Heart right ventricle (tissue), 16 donors: ENCODE data around the gene WDR90. TPM values are rescaled to one million over a fixed set of nuclear protein-coding genes. Genes with fewer than 3 reads are reported as not detected.
A peak's percentile ranks its signal among the peaks of the same experiment; 100 is the strongest.

Source experiments
- ATAC-seq, 8 donors: fragments of 200-7000 bp; cut with Tn5 transposase; one replicate each; pipeline ENCODE4 v1.9.1; 2020; ENCODE audit warnings: mild to moderate bottlenecking in 8 of 8, moderate library complexity in 8 of 8, moderate number of reproducible peaks in 1 of 8
- DNase-seq, 2 donors: peaks; one replicate each; pipeline ENCODE4 v3.0.0-alpha.2; 2020
- H3K27ac ChIP-seq, 10 donors: fragments of 200-600 bp; sonication (generic) in 2 of 10; one replicate each; pipeline versions ENCODE4 v1.5.0 to v1.8.0; 2020 to 2022; ENCODE audit warnings: mild to moderate bottlenecking in 3 of 10
- H3K27me3 ChIP-seq, 7 donors: fragments of 200-600 bp; one replicate each; pipeline ENCODE4 v1.8.0; 2021 to 2022; ENCODE audit warnings: mild to moderate bottlenecking in 2 of 7
- H3K36me3 ChIP-seq, 9 donors: fragments of 200-600 bp; sonication (generic) in 1 of 9; one replicate each; pipeline versions ENCODE4 v1.5.0 to v1.8.0; 2020 to 2022; ENCODE audit warnings: mild to moderate bottlenecking in 2 of 9
- H3K4me1 ChIP-seq, 9 donors: fragments of 200-600 bp; sonication (generic) in 1 of 9; one replicate each; pipeline versions ENCODE4 v1.5.0 to v1.8.0; 2020 to 2022; ENCODE audit warnings: mild to moderate bottlenecking in 4 of 9
- H3K4me3 ChIP-seq, 10 donors: fragments of 200-600 bp; sonication (generic) in 2 of 10; one replicate each; pipeline versions ENCODE4 v1.5.0 to v1.8.0; 2020 to 2022; ENCODE audit warnings: mild to moderate bottlenecking in 7 of 10, moderate library complexity in 2 of 10
- H3K9me3 ChIP-seq, 11 donors: fragments of 200-600 bp in 10 of 11; sonication (generic) in 2 of 11; one replicate each; pipeline versions ENCODE4 v1.5.0 to v1.8.0; 2013 to 2022; ENCODE audit warnings: mild to moderate bottlenecking in 2 of 11, control low read depth in 1 of 11, moderate library complexity in 1 of 11
- WGBS, 2 donors: extraction: QIAGEN DNeasy Blood & Tissue Kit; methylation state at CpG; one replicate each; pipeline ENCODE4 v1.1.7; 2013; ENCODE audit warnings: inconsistent platforms in 1 of 2; 5-methylcytosine and 5-hydroxymethylcytosine counted together
- intact Hi-C, 10 donors: fragments of 100-400 bp; cut with DNase I; formaldehyde crosslinking; loops; one replicate each; pipeline versions ENCODE4 v1.11.1 to v1.14.2; 2022
- long read RNA-seq, 3 donors: library from polyadenylated mRNA; unstranded; transcript quantifications; one replicate each; pipeline ENCODE4 v2.0.0, GENCODE V29; 2020 to 2021
- polyA plus RNA-seq, 2 donors: library from polyadenylated mRNA; stranded (reverse); fragments of 200-250 nt; gene quantifications; one replicate each; pipeline ENCODE4 v1.2.3, GENCODE V29; 2013
- total RNA-seq, 10 donors: library from RNA; stranded (reverse); fragmentation: NEBNext Ultra II Directional in 3 of 10; extraction: Animal tissue kit (Norgen Biotek cat#: 25700) in 3 of 10; gene quantifications; one replicate each; pipeline versions ENCODE4 v1.2.1 to v1.2.4, GENCODE V29; 2021 to 2023
- TF ChIP-seq, protein P1 (sequence below), 9 donors: fragments of 200-600 bp; sonication (generic) in 2 of 9; IDR thresholded peaks; one replicate each; pipeline versions ENCODE4 v1.5.0 to v1.8.0; 2021 to 2022; ENCODE audit warnings: antibody characterized with exemption in 9 of 9, mild to moderate bottlenecking in 5 of 9, moderate library complexity in 1 of 9
- donor health status: Arrhythmogenic right ventricular cardiomyopathy.
- donor health status: ischemic (EF 13 %, LVEDD 7.1; RV severe dilation, severe dysfunction).
- donor health status: healthy with polysubstance abuse.
- donor health status: DM: no; HTN: yes; CAD: no.
- donor health status: DM: no; HTN: no; CAD: no.
- donor health status: ischemic (EF 25% LVEDD 6.9; RV normal size, moderate dysfunction).
- donor health status: ischemic (EF 25% LVEDD 5.7; RV mildly dilated, moderate dysfunction).
- donor health status: healthy.
- donor health status: DM: yes; HTN: yes; CAD: no.
- donor health status: Ischemic cardiomyopathy.
- donor health status: ischemic (EF 35%, LVEDD 5.7; RV mildly dilated, moderate dysfunction).
- donor health status: nonischemic (EF 11% LVEDD 7.7; RV severe dilation, severe dysfunction).
- donor health status: DM: yes; HTN: yes; CAD: no.
- donor health status: PGD.
- donor health status: ischemic (EF 29% LVEDD 5.4; RV normal size, mild dysfunction).
- donor health status: nonischemic (EF 23%, LVEDD 6.1; RV moderate dilation, normal function).

Gene WDR90
- total RNA-seq = 10 to 100 TPM in 4 of 10 donors, 1 to 10 TPM in 6; 7.6 to 13.7 (median 9.9) TPM
- polyA plus RNA-seq = 10 to 100 TPM in 1 of 2 donors, 1 to 10 TPM in 1; 7.1 to 23.8 TPM
- long read RNA-seq, donor 1, partial matches to known transcripts = 0 of 5 reads
- long read RNA-seq, donor 1, other reads (novel, unspliced or antisense) = 4 of 5 reads
- long read RNA-seq, donor 2, partial matches to known transcripts = 2 of 3 reads
- long read RNA-seq, donor 2, other reads (novel, unspliced or antisense) = 1 of 3 reads
- long read RNA-seq, donor 3, partial matches to known transcripts = 3 of 8 reads
- long read RNA-seq, donor 3, other reads (novel, unspliced or antisense) = 5 of 8 reads

DNA sequence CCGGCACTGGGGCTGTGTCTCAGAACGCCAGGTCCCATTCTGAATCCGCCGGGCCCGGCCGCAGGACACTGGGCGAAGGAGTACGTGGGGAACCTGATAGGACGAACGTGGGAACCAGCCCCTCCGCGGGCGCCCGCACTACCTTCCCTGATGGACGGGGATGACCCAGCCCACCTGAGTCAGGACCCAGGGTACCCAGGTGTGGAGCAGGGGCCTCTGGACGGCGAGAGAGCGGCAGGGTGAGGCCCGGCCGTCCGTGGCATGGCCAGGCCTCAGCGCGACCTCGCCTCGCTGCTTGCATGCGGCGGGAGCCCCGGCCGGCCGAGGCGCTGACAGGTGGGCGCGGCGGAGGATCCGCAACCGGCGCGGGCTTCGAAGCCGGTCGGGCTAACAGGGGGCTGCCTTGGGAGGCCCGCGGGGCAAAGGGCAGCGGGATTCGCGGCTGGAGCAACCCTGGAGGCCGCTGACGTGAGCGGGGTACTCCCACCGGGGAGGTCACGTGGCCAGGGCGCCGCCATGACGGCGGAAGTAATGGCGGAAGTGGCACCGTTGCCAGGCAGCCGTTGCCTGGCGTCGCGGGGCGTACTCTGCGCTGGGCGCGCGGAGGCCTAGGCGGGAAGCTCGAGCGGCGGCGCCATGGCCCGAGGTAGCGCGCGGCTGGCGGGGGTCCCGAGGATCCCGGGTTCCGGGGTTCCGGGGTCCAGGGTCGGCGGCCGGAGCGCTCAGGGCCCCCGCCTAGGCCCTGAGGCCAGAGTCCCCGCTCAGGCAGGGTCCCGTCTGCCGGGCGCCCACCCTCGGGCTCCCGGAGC, at the start of gene WDR90:
TSS of gene WDR90 (plus strand) at position 585 of the 809 bp plus-strand sequence. CDS start at position 637, 52 bp downstream.
- H3K36me3 ChIP-seq = peaks cover 0 to 13% (median 0%) of the 10 kb centered on the region in 9 donors
- H3K4me3 ChIP-seq = peak within 1 kb of the TSS; percentile 65 to 85 (median 74)
- no peaks in the 10 kb centered on the region for H3K27me3 ChIP-seq
- H3K4me1 ChIP-seq = peaks cover 31 to 62% (median 50%) of the 10 kb centered on the region in 9 donors
- intact Hi-C loops = no loop called here
- TF ChIP-seq, protein P1, sequence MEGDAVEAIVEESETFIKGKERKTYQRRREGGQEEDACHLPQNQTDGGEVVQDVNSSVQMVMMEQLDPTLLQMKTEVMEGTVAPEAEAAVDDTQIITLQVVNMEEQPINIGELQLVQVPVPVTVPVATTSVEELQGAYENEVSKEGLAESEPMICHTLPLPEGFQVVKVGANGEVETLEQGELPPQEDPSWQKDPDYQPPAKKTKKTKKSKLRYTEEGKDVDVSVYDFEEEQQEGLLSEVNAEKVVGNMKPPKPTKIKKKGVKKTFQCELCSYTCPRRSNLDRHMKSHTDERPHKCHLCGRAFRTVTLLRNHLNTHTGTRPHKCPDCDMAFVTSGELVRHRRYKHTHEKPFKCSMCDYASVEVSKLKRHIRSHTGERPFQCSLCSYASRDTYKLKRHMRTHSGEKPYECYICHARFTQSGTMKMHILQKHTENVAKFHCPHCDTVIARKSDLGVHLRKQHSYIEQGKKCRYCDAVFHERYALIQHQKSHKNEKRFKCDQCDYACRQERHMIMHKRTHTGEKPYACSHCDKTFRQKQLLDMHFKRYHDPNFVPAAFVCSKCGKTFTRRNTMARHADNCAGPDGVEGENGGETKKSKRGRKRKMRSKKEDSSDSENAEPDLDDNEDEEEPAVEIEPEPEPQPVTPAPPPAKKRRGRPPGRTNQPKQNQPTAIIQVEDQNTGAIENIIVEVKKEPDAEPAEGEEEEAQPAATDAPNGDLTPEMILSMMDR (IDR thresholded peaks at IDR 0.05) = no peak
- H3K27ac ChIP-seq = peak within 1 kb of the TSS; percentile 76 to 96 (median 88)
- ATAC-seq (peak; percentile 66 to 94 (median 86)), DNase-seq (peak; percentile 92 to 94)
- H3K9me3 ChIP-seq = no peaks in the 10 kb centered on the region
- WGBS, 2 donors = 1 to 2% methylated on average over 91 of the region's 91 CpGs

DNA sequence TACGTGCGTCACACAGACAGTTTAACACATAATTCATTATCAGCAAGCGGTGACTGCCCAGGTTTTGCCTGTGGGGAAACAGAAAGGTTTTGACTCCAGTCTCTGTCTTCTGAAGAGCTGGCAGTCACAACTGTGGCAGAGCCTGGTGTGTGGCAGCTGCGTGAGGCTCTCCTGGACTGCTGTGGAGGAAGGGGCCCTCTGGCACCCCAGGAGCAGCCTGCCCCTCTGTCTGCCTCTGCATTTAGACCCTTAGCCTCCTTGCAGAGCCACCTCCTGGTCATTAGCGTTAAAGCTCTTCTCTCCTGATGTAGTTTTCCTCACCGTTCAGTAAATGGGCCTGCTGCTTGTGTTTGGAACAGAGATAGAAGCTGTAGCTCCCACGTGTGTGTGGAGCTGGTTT, 48.4 kb upstream of the WDR90 start:
- WGBS, 2 donors = 53 to 57% methylated on average over 7 of the region's 7 CpGs
- DNase-seq = no peak

DNA sequence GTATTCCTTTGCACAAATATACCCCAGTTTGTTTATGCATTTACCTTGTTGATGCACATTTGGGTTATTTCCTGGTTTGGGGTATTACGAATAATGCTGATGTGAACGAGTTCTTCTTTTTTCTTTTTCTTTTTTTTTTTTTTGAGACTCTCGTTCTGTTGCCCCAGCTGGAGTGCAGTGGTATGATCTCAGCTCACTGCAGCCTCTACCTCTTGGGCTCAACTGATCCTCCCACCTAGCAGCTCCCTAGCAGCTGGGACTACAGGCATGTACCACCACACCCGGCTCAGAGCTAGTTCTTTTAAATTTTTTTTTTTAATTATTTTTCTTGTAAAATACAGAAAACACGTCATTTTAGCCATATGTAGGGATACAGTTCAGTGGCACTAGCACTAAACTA, 45.2 kb upstream of the WDR90 start:
- ATAC-seq (no peak), DNase-seq (no peak)
- Histone ChIP-seq H3K27ac (no peak overlapping the region), H3K4me3 (no peak overlapping the region), H3K27me3 (no peaks in the 10 kb centered on the region), H3K4me1 (no peaks in the 10 kb centered on the region), H3K9me3 (peaks cover 0 to 6% (median 0%) of the 10 kb centered on the region in 11 donors), H3K36me3 (peaks cover 0 to 13% (median 3%) of the 10 kb centered on the region in 9 donors)
- WGBS, 2 donors = 86 to 88% methylated on average over 5 of the region's 5 CpGs
- intact Hi-C loops = no loop called here
- TF ChIP-seq, protein P1 (IDR thresholded peaks at IDR 0.05) = no peak

More for the DNA sequence above, 48.4 kb upstream of the WDR90 start:
- peaks cover 0 to 21% (median 3%) of the 10 kb centered on the region in 9 donors for H3K36me3 ChIP-seq
- H3K9me3 ChIP-seq = peaks cover 0 to 6% (median 0%) of the 10 kb centered on the region in 11 donors
- intact Hi-C loops = no loop called here
- H3K4me1 ChIP-seq = peaks cover 0 to 6% (median 0%) of the 10 kb centered on the region in 9 donors
- H3K4me3 ChIP-seq = no peak overlapping the region
- H3K27me3 ChIP-seq = no peaks in the 10 kb centered on the region
- H3K27ac ChIP-seq = no peak overlapping the region
- no peak for ATAC-seq
- TF ChIP-seq, protein P1 (IDR thresholded peaks at IDR 0.05) = peak in 2 of 9 donors; percentile 13 to 15

DNA sequence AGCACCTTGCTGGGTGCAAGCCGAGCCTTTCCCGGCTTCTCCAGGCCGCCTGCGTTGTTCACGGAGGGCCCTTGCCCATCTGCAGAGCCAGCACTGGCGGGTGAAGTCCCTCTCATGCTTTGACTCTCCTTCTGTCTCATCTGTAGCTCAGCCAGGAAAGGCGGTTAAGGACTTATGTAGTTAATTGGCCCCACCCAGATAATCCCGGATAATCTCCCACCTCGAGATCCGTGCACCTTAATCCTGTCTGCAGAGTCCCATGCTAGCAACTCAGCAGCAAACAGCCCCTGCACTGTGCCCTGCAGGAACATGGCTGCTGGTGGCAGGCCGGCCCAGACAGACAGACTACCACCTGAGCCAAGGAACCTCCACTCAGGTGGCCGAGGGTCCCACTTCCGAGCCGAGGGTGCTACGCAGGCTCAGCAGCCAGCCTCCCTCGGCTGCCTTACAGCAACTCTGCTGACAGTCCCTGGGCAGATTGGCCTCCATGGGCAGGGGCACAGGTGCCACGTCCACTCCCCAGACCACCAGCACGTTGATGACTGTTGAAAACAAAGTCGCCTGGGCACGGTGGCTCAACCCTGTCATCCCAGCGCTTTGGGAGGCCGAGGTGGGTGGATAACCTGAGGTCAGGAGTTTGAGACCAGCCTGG, 42.4 kb upstream of the WDR90 start:
- 94% methylated on average over 22 of the region's 22 CpGs for WGBS, 2 donors
- no peak for DNase-seq
- no peak for ATAC-seq
- Histone ChIP-seq H3K27ac (no peak overlapping the region), H3K9me3 (peaks cover 0 to 6% (median 0%) of the 10 kb centered on the region in 11 donors), H3K27me3 (no peaks in the 10 kb centered on the region), H3K36me3 (no peaks in the 10 kb centered on the region), H3K4me1 (peaks cover 0 to 6% (median 0%) of the 10 kb centered on the region in 9 donors), H3K4me3 (no peak overlapping the region)
- TF ChIP-seq, protein P1 (IDR thresholded peaks at IDR 0.05) = no peak
- intact Hi-C loops = no loop called here
